GM10248 (cell line): Measurements from ENCODE around the gene TBC1D20.

Source experiments
- CTCF ChIA-PET: fragments of 300-600 bp; sonication (Branson Sonifier 250); formaldehyde crosslinking; extraction: SDS; loops from one replicate; lab custom pipeline; 2021; ENCODE audit warnings: antibody characterized with exemption; lab: Yijun Ruan, JAX
- POLR2A ChIA-PET: fragments of 350-650 bp; sonication (Branson Sonifier 250); formaldehyde crosslinking; extraction: SDS; loops from one replicate; lab custom pipeline; 2020; ENCODE audit warnings: antibody characterized with exemption; lab: Yijun Ruan, JAX
- DNase-seq: peaks from one replicate; pipeline ENCODE4 v3.0.0; 2012; ENCODE audit errors: extremely low spot score
- TF ChIP-seq, protein P1 (sequence below): IDR thresholded peaks from 2 replicates; pipeline ENCODE4 v1.5.1; 2012; ENCODE audit warnings: mild to moderate bottlenecking, low read depth; ENCODE audit errors: extremely low read depth, missing control alignments, control extremely low read depth

TBC1D20 gene

DNA sequence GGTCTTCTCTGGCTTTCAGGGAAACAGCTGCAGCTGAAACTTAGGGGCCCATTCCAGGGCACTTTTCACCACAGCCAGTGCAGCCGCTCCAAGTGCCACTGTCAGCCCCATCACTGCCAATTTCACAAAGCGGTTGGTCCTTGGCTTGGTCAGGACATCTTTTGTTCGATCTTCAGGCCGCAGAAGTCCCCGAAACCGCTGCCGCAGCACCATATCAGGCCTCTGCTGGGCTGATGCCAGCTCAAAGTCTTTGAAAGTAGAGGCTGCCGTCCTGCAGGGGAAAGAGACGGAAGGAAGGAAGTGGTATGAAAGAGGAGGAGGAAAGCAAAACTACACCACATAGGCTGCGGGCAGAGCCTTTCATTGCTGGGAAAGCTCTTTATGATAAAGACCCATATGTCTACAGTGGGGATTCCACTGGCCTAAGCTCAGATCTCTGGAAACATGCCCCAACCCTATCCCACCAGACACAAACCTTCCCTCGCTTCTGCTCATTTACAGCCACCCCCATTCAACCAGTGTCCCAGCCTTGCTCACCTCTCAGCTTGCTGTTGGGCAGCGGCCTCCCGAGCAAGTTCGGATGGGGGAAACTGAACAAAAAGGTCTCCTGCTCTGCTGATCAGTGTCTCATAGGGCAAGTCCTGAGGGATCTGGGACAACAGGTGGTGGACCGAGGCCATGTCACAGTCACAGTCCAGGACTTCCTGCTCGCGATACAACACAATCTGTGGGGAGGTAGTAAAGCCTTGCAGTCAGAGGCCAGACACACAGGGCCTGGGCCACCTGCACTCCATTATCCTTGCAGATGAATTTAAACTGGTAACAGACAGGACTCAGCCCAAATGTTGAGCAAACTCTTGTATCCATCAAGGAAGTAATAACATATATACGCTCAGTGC, 23.5 kb downstream of the TBC1D20 start:
- CTCF ChIA-PET = interaction anchor here (0.7 to 1.6 kb wide), 4 partner anchors 9 to 108 kb away, joined by 3 to 4 read pairs (median 3); no protein-coding TSS in a partner anchor
- POLR2A ChIA-PET = no interaction called here
- TF ChIP-seq, protein P1, sequence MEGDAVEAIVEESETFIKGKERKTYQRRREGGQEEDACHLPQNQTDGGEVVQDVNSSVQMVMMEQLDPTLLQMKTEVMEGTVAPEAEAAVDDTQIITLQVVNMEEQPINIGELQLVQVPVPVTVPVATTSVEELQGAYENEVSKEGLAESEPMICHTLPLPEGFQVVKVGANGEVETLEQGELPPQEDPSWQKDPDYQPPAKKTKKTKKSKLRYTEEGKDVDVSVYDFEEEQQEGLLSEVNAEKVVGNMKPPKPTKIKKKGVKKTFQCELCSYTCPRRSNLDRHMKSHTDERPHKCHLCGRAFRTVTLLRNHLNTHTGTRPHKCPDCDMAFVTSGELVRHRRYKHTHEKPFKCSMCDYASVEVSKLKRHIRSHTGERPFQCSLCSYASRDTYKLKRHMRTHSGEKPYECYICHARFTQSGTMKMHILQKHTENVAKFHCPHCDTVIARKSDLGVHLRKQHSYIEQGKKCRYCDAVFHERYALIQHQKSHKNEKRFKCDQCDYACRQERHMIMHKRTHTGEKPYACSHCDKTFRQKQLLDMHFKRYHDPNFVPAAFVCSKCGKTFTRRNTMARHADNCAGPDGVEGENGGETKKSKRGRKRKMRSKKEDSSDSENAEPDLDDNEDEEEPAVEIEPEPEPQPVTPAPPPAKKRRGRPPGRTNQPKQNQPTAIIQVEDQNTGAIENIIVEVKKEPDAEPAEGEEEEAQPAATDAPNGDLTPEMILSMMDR = no peak
- no peak for DNase-seq

DNA sequence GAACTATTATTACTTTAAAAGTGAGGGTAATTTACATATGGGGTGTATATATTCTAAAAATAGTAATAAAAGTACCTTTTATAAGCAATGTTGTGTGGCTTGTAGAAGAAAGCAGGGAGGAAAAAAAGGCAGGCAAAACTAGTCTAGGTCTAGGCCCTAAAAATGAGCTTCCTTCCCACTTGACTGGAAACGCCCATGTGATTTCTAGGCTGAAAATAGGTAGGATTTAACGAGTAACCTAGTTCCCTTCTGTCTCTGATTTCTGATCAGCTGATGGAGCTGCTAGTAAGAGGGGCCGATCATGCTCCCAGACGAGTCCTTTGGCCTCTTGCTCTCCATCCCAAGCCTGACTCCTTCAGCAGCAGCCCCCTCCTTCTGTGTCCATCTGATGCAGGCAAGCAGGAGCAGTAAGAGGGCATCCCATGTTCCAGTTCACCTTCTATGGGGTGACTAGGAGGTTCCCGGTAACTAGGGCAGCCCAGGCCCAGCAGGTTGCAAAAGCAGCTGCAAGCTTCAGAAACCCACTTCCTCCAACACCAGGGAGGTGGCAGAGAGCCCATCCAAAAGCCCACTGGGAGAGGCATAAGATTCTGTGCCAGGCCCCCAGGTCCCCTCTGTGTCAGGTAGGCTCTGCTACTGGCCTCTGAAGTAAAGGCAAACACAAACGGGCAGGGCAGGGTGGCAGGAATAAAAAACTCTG, 24.4 kb downstream of the TBC1D20 start:
- ChIA-PET CTCF (interaction anchor here (0.7 to 1.6 kb wide), 4 partner anchors 10 to 107 kb away, joined by 3 to 5 read pairs (median 4); no protein-coding TSS in a partner anchor), POLR2A (no interaction called here)
- no peak for DNase-seq
- TF ChIP-seq, protein P1 = no peak

DNA sequence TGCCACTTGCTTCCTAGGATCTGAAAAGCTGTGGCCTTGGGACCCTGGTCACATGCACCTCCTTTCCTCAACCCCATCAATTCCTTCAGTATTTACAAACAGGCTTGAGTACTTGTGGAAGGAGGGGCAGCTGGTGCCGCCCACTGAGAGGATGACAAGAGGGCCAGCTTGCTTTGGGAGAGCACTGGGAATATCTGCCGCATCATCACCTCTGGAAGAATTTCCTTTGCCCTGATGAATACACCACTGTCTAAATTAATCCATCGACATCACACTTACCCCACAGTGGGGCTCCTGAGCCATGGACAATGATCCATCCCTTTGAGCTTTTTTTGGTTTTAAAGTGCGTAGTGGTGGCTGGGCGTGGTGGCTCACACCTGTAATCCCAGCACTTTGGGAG, 25.9 kb downstream of the TBC1D20 start:
- ChIA-PET POLR2A (no interaction called here), CTCF (interaction anchor here (1.0 kb wide), 1 partner anchor 10 kb away, joined by 3 read pairs; no protein-coding TSS in a partner anchor)
- no peak for DNase-seq
- TF ChIP-seq, protein P1 = no peak

DNA sequence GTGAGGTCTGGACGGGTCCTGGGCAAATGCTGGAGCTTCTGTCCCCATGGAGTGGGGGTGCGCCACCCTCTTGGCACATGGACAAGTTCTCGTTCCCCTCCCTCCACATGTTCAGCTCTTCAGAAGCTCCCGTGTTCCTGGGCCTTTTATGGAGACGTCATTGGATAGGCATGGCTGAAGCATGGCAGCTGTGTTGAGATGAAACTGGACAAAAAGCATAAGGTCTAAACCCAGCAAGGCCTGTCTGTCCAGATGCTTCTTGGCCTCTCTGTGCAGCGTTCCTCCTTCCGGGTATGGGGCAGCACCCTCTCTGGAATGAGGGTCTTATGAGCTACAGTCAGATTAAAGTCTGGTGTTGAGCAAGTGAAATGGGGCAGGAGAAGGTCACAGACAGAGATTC, 26.8 kb downstream of the TBC1D20 start:
- ChIA-PET CTCF (no interaction called here), POLR2A (no interaction called here)
- DNase-seq = no peak
- TF ChIP-seq, protein P1 = no peak

DNA sequence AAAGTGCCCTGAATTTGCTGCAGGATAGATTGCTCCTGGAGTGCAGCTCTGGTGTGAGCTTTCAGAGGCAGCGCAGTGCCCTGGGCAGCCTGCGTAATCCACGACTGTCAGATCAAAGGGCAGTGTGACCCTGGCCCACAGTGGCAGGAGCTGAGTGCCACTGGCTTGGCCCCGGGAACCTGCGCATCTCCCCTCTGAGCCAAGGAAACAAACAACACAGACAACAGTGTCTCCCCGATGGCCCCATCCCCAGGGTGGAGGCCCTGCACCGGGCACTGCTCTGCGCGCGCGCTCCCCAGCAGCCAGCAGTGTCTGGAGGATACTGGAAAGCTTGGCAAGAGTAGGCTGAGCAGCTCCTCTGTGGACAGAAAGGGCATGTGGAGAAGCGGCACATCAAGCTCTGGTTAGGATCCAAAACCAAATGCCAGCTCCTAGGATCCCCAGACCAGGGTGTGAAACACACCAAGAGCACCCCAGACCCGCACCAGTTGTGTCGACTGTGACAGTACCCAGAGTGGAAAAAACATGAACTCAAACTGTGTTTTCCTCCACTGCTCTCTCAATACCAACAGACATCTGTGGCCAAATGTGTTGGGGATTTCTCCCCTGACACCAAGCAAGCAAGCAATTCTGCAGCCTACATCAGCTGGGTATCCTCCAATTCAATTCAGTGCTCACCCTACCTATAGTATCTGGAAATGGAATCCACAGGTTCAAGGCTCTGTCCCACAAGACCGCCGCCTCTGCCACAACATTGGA, 27.5 kb downstream of the TBC1D20 start:
- TF ChIP-seq, protein P1 = no peak
- DNase-seq = peak; percentile 10
- CTCF ChIA-PET = interaction anchor here (0.9 to 1.2 kb wide), 2 partner anchors 21 to 80 kb away, joined by 3 to 4 read pairs; no protein-coding TSS in a partner anchor
- POLR2A ChIA-PET = interaction anchor here (0.9 kb wide), 1 partner anchor 109 kb away, joined by 3 read pairs; the partner anchor contains the start of gene SOX12
